HG03342 (cell line): ENCODE data around the gene WNT3.
"Not testable (repeated sequence)": the region's sequence is repeated elsewhere in the genome, so short reads cannot be mapped to it uniquely, and the experiment has no call there.

Source experiments
- ATAC-seq: cut with Tn5 transposase; IDR thresholded peaks from one replicate; pipeline ENCODE4 v1.9.1; 2021; ENCODE audit warnings: mild to moderate bottlenecking, moderate library complexity; ENCODE audit not compliant: unreplicated experiment

The WNT3 gene

GRCh38 chr17:46814446-46814845 is 4.0 kb downstream of the WNT3 start:
- ATAC-seq = no peak

GRCh38 chr17:46813920-46814319 is 4.6 kb downstream of the WNT3 start:
- ATAC-seq = no peak

GRCh38 chr17:46812624-46813318 is 5.7 kb downstream of the WNT3 start:
- ATAC-seq = no peak

GRCh38 chr17:46811978-46812583 is 6.4 kb downstream of the WNT3 start:
- ATAC-seq = no peak

- ATAC-seq = no peak
Measured at GRCh38 chr17:46810837-46811236, 7.7 kb downstream of the WNT3 start.

GRCh38 chr17:46809110-46809571 is 9.4 kb downstream of the WNT3 start:
- no peak for ATAC-seq

GRCh38 chr17:46805771-46806170 is 12.7 kb downstream of the WNT3 start:
- no peak for ATAC-seq

GRCh38 chr17:46803544-46803943 is 14.9 kb downstream of the WNT3 start:
- no peak for ATAC-seq

- ATAC-seq = no peak
Measured at GRCh38 chr17:46802800-46803199, 15.7 kb downstream of the WNT3 start.

GRCh38 chr17:46800573-46800972 is 17.9 kb downstream of the WNT3 start:
- no peak for ATAC-seq

- ATAC-seq = no peak
Measured at GRCh38 chr17:46796956-46797530, 21.4 kb downstream of the WNT3 start.

- no peak for ATAC-seq
Measured at GRCh38 chr17:46796524-46796923, 22.0 kb downstream of the WNT3 start.

- ATAC-seq = no peak
Measured at GRCh38 chr17:46796084-46796483, 22.4 kb downstream of the WNT3 start.

GRCh38 chr17:46795379-46795952 is 23.0 kb downstream of the WNT3 start:
- ATAC-seq = no peak

- ATAC-seq = no peak
Measured at GRCh38 chr17:46794318-46794717, 24.2 kb downstream of the WNT3 start.

- no peak for ATAC-seq
Measured at GRCh38 chr17:46793541-46793940, 25.0 kb downstream of the WNT3 start.

- not testable (repeated sequence) for ATAC-seq
Measured at GRCh38 chr17:46793023-46793422, 25.5 kb downstream of the WNT3 start.

GRCh38 chr17:46792071-46792470 is 26.4 kb downstream of the WNT3 start:
- no peak for ATAC-seq

GRCh38 chr17:46791531-46791930 is 27.0 kb downstream of the WNT3 start:
- no peak for ATAC-seq

GRCh38 chr17:46790216-46790615 is 28.3 kb downstream of the WNT3 start:
- ATAC-seq = no peak

GRCh38 chr17:46789610-46790009 is 28.9 kb downstream of the WNT3 start:
- ATAC-seq = no peak

GRCh38 chr17:46788796-46789195 is 29.7 kb downstream of the WNT3 start:
- no peak for ATAC-seq
